Activated CD4-positive, alpha-beta T cell treated with anti-CD3 and anti-CD28 coated beads, Interleukin-2, amount 10 ng/mL, durations not matched to agents 7 days and 5 days (primary cell): ENCODE data around the gene LGALS7. TPM values are rescaled to one million over a fixed set of nuclear protein-coding genes. Genes with fewer than 3 reads are reported as not detected.
"Not testable (repeated sequence)": the region's sequence is repeated elsewhere in the genome, so short reads cannot be mapped to it uniquely, and the experiment has no call there.

Experiments
- CTCF ChIA-PET: fragments of 350-600 bp; sonication (Branson Sonifier 250); formaldehyde crosslinking; loops from one replicate; lab custom pipeline; 2021; ENCODE audit warnings: antibody characterized with exemption; lab: Charles Lee
- POLR2A ChIA-PET: fragments of 350-600 bp; sonication (Branson Sonifier 250); formaldehyde crosslinking; loops from one replicate; lab custom pipeline; 2021; ENCODE audit warnings: antibody characterized with exemption; lab: Charles Lee
- DNase-seq: peaks from one replicate; pipeline ENCODE4 v3.0.0-alpha.2; 2020
- H3K27ac Mint-ChIP-seq: one replicate; pipeline ENCODE4 v1.8.0; 2021; ENCODE audit warnings: mild to moderate bottlenecking, moderate library complexity, mixed read lengths
- H3K27me3 Mint-ChIP-seq: one replicate; pipeline ENCODE4 v1.8.0; 2021; ENCODE audit warnings: mixed read lengths
- H3K36me3 Mint-ChIP-seq: one replicate; pipeline ENCODE4 v1.8.0; 2021; ENCODE audit warnings: low read depth, mixed read lengths
- H3K4me1 Mint-ChIP-seq: one replicate; pipeline ENCODE4 v1.8.0; 2021; ENCODE audit warnings: mixed read lengths
- H3K4me3 Mint-ChIP-seq: one replicate; pipeline ENCODE4 v1.8.0; 2021; ENCODE audit warnings: mild to moderate bottlenecking, moderate library complexity, mixed read lengths
- H3K9me3 Mint-ChIP-seq: one replicate; pipeline ENCODE4 v1.8.0; 2021; ENCODE audit warnings: mixed read lengths
- total RNA-seq, 2 experiments: library from RNA; stranded (reverse); gene quantifications; one replicate each; pipeline ENCODE4 v1.2.3, GENCODE V29; 2021

Gene LGALS7
- total RNA-seq: not detected

DNA sequence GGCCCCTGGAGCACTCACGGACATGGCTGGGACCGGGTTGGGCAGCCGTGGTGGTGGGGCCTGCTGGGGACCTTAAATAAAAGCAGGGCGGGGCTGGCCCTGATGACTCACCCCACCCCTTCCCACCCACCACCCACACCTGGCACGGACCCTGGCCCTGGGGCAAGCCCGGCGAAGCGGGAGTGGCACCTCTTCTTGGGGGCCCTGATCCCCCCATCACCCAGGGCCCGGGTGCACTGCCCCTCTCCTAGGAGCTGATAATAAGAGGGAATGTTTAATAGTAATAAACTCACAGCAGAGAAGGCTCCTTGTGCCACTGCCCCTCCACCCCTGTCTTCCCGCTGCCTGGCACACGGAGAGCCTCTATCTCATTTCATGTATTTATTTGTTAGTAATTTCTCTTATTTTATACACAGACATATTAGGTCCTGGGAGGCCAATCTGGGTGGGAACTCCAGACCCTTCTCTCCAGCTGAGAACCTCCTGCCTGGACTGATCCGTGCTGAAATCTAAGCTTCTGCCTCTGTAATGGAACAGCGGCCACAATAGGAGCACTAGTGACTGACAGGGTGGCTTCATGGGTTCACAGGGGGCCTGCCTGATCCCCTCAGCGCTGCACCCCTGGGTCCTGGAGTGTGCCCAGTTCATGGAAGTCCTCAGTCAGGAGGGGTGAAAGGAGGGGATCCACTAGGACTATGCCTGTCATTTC is at the start of gene LGALS7:
Gene LGALS7 (minus strand): TSS at position 49 of the 709 bp plus-strand sequence. CDS start 25 bp downstream, at position 24.
- Mint-ChIP-seq H3K27ac (no peak within 1 kb of the TSS), H3K27me3 (peaks cover 2% of the 10 kb centered on the region), H3K4me3 (no peak within 1 kb of the TSS), H3K4me1 (peaks cover 7% of the 10 kb centered on the region), H3K9me3 (no peaks in the 10 kb centered on the region), H3K36me3 (no peaks in the 10 kb centered on the region)
- CTCF ChIA-PET: interaction anchor here (0.7 kb wide), 1 partner anchor 9 kb away, joined by 3 read pairs; no protein-coding TSS in a partner anchor
- no peak for DNase-seq
- POLR2A ChIA-PET: no interaction called here

DNA sequence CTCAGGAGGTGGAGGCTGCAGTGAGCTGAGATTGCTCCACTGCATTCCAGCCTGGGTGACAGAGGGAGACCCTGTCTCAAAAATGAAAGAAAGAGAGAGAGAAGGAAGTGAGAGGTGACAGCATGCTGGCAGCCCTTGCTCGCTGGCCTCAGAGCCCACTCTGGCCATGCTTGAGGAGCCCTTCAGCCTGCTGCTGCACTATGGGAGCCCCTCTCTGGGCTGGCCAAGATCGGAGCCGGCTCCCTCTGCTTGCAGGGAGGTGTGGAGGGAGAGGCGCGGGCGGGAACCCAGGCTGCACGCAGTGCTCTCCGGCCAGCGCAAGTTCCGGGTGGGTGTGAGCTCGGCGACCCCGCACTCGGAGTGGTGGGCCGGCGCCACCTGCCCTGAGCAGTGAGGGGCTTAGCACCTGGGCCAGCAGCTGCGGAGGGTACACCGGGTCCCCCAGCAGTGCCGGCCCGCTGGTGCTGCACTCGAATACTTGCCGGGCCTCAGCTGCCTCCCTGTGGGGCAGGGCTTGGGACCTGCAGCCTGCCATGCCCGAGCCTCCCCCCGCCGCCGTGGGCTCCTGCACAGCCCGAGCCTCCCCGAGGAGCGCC is 48.0 kb upstream of the LGALS7 start:
- Mint-ChIP-seq H3K36me3 (peaks cover 32% of the 10 kb centered on the region), H3K27ac (peak overlapping the region; percentile 50)
- H3K9me3 Mint-ChIP-seq, DNase-seq, H3K4me1 Mint-ChIP-seq, H3K27me3 Mint-ChIP-seq, POLR2A ChIA-PET, H3K4me3 Mint-ChIP-seq: not testable (repeated sequence)
- CTCF ChIA-PET: interaction anchor here (0.9 to 1.6 kb wide), 3 partner anchors 9 to 65 kb away, joined by 3 to 5 read pairs (median 4); no protein-coding TSS in a partner anchor

DNA sequence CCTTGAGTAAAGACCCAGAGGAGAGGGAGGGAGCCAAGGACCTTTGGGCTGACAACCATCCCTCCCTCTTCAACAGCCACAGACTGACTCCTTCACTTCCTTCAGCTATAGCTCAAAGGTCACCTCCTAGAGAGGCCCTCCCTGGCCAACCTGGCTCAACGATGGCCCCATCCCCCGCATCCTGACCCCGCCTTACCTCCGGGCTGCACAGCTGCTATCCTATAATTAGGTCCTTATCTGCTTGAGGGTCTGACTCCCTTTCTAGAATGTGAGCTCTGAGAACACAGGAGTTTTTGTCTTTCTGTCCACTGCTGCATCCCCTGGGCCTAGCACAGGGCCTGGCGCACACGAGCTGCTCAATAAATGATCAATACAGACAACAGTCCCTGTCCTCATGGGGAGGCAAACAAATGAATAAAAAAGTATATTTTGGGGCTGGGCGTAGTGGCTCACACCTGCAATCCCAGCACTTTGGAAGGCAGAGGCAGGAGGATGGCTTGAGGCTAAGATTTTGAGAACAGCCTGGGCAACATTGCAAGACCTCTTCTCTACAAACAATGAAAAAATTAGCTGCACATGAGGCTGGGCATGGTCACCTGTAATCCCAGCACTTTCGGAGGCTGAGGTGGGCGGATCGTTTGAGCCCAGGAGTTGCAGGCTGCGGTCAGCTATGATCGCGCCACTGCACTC is 46.1 kb upstream of the LGALS7 start:
- H3K27ac Mint-ChIP-seq: no peak overlapping the region
- H3K27me3 Mint-ChIP-seq: no peaks in the 10 kb centered on the region
- H3K4me3 Mint-ChIP-seq: no peak overlapping the region
- H3K4me1 Mint-ChIP-seq: no peaks in the 10 kb centered on the region
- DNase-seq: no peak
- CTCF ChIA-PET: interaction anchor here (1.1 kb wide), 2 partner anchors 12 to 185 kb away, joined by 3 to 4 read pairs; partner anchors contain the start of gene ECH1
- H3K9me3 Mint-ChIP-seq: no peaks in the 10 kb centered on the region
- peaks cover 37% of the 10 kb centered on the region for H3K36me3 Mint-ChIP-seq
- POLR2A ChIA-PET: no interaction called here

DNA sequence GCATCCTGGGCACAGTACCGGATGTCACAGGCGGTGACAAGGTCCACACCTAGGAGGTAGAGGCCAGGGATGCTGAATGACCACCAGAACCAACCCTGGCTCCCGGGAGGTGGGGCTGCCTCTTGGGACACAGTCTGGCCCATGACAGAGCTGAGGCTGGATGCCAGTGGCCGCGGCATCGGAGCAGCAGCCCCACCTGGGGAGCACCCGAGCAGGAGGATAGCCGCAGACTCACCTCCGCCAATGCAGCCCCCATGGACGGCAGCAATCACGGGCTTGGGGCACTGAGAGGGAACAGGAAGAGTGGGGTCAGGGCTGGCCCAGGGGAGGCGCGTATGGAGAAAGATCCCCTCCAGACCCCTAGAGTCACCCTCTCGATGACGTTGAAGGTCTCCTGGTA is 43.8 kb upstream of the LGALS7 start:
- peaks cover 20% of the 10 kb centered on the region for H3K36me3 Mint-ChIP-seq
- H3K27ac Mint-ChIP-seq: no peak overlapping the region
- POLR2A ChIA-PET: no interaction called here
- H3K4me3 Mint-ChIP-seq: no peak overlapping the region
- no peaks in the 10 kb centered on the region for H3K9me3 Mint-ChIP-seq
- H3K4me1 Mint-ChIP-seq: no peaks in the 10 kb centered on the region
- CTCF ChIA-PET: interaction anchor here (1.5 kb wide), 1 partner anchor 8 kb away, joined by 3 read pairs; no protein-coding TSS in a partner anchor
- H3K27me3 Mint-ChIP-seq: no peaks in the 10 kb centered on the region
- no peak for DNase-seq

DNA sequence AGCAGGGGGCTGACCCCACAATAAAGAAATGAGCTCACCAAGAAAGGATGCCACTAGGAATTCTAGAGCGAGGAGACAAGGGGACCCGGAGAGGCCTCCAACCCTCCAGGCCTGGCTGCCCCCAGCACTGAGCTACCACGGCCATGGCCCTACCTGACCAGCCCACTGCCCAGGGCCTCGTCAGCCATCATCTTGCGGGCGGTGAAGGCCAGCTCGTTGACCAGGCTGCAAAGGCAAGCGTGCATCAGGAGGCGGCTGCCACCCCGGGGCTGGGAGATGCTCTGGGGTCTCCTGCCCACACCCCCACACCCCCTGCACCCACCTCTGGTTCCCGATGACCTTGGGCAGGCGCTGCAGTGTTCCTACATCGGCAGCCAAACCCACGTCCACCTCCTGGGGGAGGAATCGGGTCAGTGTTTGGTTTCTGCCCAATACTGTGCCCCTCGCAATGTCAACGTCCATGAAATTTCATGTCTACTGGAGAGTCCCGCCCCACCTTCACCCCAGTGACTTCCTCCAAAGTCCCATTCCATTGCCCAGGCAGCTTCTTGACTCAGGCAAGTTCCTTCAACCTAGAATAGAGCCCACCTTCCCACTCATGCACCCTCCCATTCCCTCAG is 42.9 kb upstream of the LGALS7 start:
- no peaks in the 10 kb centered on the region for H3K27me3 Mint-ChIP-seq
- no peak overlapping the region for H3K4me3 Mint-ChIP-seq
- POLR2A ChIA-PET: no interaction called here
- no peaks in the 10 kb centered on the region for H3K4me1 Mint-ChIP-seq
- CTCF ChIA-PET: interaction anchor here (1.5 kb wide), 1 partner anchor 9 kb away, joined by 3 read pairs; no protein-coding TSS in a partner anchor
- H3K9me3 Mint-ChIP-seq: no peaks in the 10 kb centered on the region
- H3K27ac Mint-ChIP-seq: no peak overlapping the region
- DNase-seq: no peak
- H3K36me3 Mint-ChIP-seq: peaks cover 17% of the 10 kb centered on the region

DNA sequence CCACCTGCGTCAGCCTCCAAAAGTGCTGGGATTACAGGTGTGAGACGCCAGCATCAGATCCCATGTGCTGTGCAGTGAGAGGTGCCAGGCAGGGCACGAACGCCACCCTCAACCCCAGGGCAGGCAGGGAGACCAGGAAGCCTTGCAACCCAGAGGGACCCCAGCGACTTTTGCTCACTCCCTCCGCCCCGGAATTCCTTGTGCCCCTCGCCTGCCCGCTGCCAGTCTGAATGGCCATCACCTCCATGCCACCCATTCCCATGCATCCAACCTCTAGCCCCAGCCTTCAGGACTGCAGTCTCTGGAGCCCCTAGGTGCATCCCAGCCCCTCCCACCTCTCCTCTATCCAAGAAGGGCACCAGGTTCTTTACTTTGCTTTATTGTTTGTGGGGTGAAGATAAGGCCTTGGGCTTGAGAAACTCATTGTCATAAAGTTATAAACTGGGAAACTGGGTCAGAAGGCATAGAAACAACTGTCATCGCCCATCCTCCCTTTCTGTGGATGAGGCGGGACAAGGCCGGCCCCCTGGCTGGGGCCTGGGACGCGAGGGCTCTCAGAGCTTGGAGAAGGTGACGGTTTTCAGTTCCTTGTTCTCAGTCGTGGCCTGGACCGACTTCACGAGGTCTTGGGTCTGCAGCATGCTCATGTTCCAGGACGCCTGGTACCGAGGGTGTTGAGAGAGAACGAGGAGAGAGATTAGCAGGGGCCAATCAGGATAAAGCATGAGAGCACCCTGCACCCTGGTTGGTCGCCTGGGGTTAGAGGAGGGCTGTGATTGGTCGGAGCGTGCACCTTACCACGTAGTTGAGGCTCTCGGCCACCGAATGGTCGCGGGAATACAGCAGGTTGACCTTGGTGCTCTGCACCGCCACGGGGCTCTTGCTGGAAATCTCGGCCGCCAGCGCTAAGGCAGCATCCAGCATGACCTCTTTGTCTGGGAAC is 42.0 kb upstream of the LGALS7 start:
- POLR2A ChIA-PET: no interaction called here

DNA sequence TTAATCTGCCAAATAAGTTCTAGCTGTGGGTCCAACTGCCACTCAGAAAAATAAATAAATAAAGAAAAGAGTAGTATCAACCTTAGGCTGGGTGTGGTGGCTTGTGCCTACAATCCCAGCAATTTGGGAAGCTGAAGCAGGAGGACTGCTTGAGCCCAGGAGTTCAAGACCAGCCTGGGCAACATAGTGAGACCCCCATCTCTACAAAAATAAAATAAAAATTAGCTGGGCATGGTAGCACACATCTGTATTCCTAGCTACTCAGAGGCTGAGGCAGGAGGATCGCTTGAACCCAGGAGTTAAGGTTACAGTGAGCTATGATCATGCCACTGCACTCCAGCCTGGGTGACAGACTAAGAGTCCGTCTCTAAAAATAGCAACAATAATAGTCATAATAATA is 40.6 kb upstream of the LGALS7 start:
- H3K4me1 Mint-ChIP-seq, POLR2A ChIA-PET, H3K27me3 Mint-ChIP-seq, H3K27ac Mint-ChIP-seq, H3K9me3 Mint-ChIP-seq, DNase-seq, H3K4me3 Mint-ChIP-seq: not testable (repeated sequence)
- CTCF ChIA-PET: interaction anchor here (0.6 to 1.4 kb wide), 4 partner anchors 9 to 35 kb away, joined by 3 to 5 read pairs (median 4); partner anchors contain the start of gene ECH1
- peaks cover 12% of the 10 kb centered on the region for H3K36me3 Mint-ChIP-seq

More for the DNA sequence above, 42.0 kb upstream of the LGALS7 start:
- CTCF ChIA-PET: interaction anchor here (1.0 to 1.4 kb wide), 2 partner anchors 17 to 34 kb away, joined by 3 to 5 read pairs; partner anchors contain the start of gene ECH1
- Mint-ChIP-seq H3K4me3 (no peak overlapping the region), H3K36me3 (peaks cover 12% of the 10 kb centered on the region), H3K4me1 (no peaks in the 10 kb centered on the region), H3K27ac (no peak overlapping the region), H3K27me3 (no peaks in the 10 kb centered on the region), H3K9me3 (no peaks in the 10 kb centered on the region)
- no peak for DNase-seq

DNA sequence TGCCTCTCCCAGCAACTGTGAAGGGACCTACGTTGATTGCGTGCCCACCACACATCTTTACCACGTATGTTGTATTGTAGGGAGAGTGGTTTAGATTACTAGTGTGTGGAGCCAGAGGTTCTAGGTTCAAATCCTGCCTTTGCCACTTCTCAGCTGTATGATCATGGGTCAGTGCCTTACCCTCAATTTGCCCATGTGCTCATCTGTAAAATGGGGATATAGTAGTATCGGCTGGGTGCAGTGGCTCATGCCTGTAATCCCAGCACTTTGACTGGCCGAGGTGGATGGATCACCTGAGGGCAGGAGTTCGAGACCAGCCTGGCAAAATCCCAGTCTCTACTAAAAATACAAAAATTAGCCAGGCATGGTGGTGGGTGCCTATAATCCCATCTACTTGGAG is 40.0 kb upstream of the LGALS7 start:
- H3K27me3 Mint-ChIP-seq: no peaks in the 10 kb centered on the region
- no peaks in the 10 kb centered on the region for H3K9me3 Mint-ChIP-seq
- no peaks in the 10 kb centered on the region for H3K4me1 Mint-ChIP-seq
- H3K27ac Mint-ChIP-seq: no peak overlapping the region
- H3K4me3 Mint-ChIP-seq: no peak overlapping the region
- DNase-seq: no peak
- POLR2A ChIA-PET: interaction anchor here (0.6 kb wide), 1 partner anchor 60 kb away, joined by 3 read pairs; no protein-coding TSS in a partner anchor
- CTCF ChIA-PET: interaction anchor here (0.6 to 0.7 kb wide), 2 partner anchors 35 to 53 kb away, joined by 4 read pairs; no protein-coding TSS in a partner anchor
- H3K36me3 Mint-ChIP-seq: peaks cover 12% of the 10 kb centered on the region

DNA sequence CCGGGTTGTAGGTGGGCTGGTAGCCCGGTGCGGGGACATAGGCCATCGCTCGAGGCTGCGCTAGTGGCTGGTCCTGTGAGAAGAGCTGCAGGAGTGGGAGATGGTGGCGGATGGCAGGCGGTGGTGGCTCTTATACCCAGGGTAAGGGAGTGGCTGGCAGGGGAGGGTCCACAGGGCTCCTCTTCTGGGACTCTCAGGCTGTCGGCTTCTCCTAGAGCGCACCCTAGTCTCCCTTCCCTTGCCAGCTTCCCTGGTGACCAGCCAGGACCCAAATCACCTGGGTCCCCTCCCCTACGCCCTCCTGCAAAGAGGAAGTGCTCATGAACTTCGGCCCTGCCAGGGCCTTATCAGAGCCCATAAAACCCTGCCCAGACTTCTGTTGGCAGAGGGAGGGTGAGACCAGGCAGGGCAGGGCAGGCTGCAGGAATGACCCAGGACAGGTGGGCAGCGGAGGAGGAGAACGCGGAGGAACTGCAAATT is 39.6 kb upstream of the LGALS7 start, which contains the start of gene LGALS4:
Gene LGALS4 (minus strand): TSS at position 105 of the 480 bp plus-strand sequence. CDS start 59 bp downstream, at position 46.
- POLR2A ChIA-PET: interaction anchor here (0.6 kb wide), 1 partner anchor 61 kb away, joined by 3 read pairs; no protein-coding TSS in a partner anchor

DNA sequence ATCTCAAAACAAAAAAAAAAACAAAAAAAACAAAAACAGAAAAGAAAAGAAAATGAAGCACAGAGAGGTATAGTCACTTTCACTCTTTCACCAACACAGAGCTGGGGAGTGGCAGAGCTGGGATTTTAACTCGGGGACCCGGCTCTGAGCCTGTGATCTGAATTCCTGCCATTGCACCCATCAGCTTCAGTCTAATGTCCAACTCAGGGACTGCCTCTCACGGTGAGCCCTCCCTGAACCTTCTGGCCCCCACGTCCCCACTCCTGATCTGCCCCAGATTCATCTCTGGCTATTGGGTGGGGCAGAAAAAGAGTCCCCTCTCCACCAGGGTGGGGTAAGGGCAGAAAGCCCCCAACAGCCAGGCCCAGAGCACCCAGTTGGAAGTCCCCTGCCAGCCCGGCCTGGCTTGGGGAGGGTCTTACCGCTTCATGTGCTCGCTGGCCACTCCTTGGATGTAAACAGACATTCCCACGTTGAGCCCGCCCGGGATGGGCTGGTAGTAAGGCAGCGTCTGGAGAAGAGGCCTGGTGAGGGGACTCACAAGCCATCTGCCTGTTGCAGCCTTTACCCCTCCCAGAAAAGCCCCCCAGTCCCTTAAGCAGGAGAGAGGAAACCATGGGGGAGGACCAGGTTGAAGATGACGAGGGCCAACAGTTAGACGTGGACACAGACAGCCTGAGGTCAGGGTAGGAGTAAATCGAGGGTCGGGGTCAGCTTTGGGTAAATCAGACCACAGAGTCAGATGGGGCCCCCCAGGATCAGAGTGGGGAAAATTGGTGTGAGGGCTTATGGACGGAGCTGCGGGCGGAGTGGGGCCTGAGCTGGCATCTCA is 38.9 kb upstream of the LGALS7 start:
- ChIA-PET CTCF (interaction anchor here (0.7 to 2.3 kb wide), 3 partner anchors 19 to 583 kb away, joined by 3 to 6 read pairs (median 5); partner anchors contain the start of genes MRPS12 and SARS2), POLR2A (no interaction called here)
- Mint-ChIP-seq H3K27ac (peak overlapping the region; percentile 5), H3K36me3 (peaks cover 12% of the 10 kb centered on the region), H3K9me3 (no peaks in the 10 kb centered on the region), H3K4me3 (no peak overlapping the region), H3K4me1 (no peaks in the 10 kb centered on the region), H3K27me3 (no peaks in the 10 kb centered on the region)
- DNase-seq: no peak

More for the DNA sequence above, 39.6 kb upstream of the LGALS7 start, which contains the start of gene LGALS4:
- Mint-ChIP-seq H3K4me1 (no peaks in the 10 kb centered on the region), H3K4me3 (no peak within 1 kb of the TSS), H3K9me3 (no peaks in the 10 kb centered on the region), H3K36me3 (peaks cover 12% of the 10 kb centered on the region), H3K27ac (peak within 1 kb of the TSS; percentile 5), H3K27me3 (no peaks in the 10 kb centered on the region)
- CTCF ChIA-PET: interaction anchor here (0.6 to 2.3 kb wide), 2 partner anchors 20 to 54 kb away, joined by 4 to 6 read pairs; no protein-coding TSS in a partner anchor
- no peak for DNase-seq
